Measurements from ENCODE around the gene MED31. TPM values are rescaled to one million over a fixed set of nuclear protein-coding genes. Genes with fewer than 3 reads are reported as not detected.
A peak's percentile ranks its signal among the peaks of the same experiment; 100 is the strongest.

The MED31 gene
- total RNA-seq (10 to 100 TPM in 7 of 9 donors, 1 to 10 TPM in 2; 8.0 to 69.1 (median 24.9) TPM), polyA plus RNA-seq (10 to 100 TPM; 17.5 to 57.3 (median 19.0) TPM)
- long read RNA-seq, donor 1, transcript MED31-203 (3 exons, 593 nt): minor isoform, 13 of 106 reads
- long read RNA-seq, donor 1, transcript MED31-201 (4 exons, 1,654 nt): major isoform, 82 of 106 reads
- long read RNA-seq, donor 1, partial matches to known transcripts: 7 of 106 reads
- long read RNA-seq, donor 1, other reads (novel, unspliced or antisense): 0 of 106 reads
- long read RNA-seq, donor 2, transcript MED31-203 (3 exons, 593 nt): minor isoform, 6 of 48 reads
- long read RNA-seq, donor 2, transcript MED31-201 (4 exons, 1,654 nt): major isoform, 36 of 48 reads
- long read RNA-seq, donor 2, partial matches to known transcripts: 6 of 48 reads
- long read RNA-seq, donor 2, other reads (novel, unspliced or antisense): 0 of 48 reads
- long read RNA-seq, donor 3, transcript MED31-204 (2 exons, 620 nt): minor isoform, 5 of 76 reads
- long read RNA-seq, donor 3, transcript MED31-201 (4 exons, 1,654 nt): major isoform, 45 of 76 reads
- long read RNA-seq, donor 3, transcript MED31-203 (3 exons, 593 nt): minor isoform, 15 of 76 reads
- long read RNA-seq, donor 3, partial matches to known transcripts: 11 of 76 reads
- long read RNA-seq, donor 3, other reads (novel, unspliced or antisense): 0 of 76 reads
- long read RNA-seq, donor 4, transcript MED31-201 (4 exons, 1,654 nt): major isoform, 18 of 22 reads
- long read RNA-seq, donor 4, partial matches to known transcripts: 0 of 22 reads
- long read RNA-seq, donor 4, other reads (novel, unspliced or antisense): 3 of 22 reads
- long read RNA-seq, donor 5, transcript MED31-201 (4 exons, 1,654 nt): major isoform, 23 of 27 reads
- long read RNA-seq, donor 5, partial matches to known transcripts: 0 of 27 reads
- long read RNA-seq, donor 5, other reads (novel, unspliced or antisense): 0 of 27 reads
- long read RNA-seq, donor 6, transcript MED31-201 (4 exons, 1,654 nt): major isoform, 19 of 24 reads
- long read RNA-seq, donor 6, partial matches to known transcripts: 0 of 24 reads
- long read RNA-seq, donor 6, other reads (novel, unspliced or antisense): 2 of 24 reads
- long read RNA-seq, donor 7, transcript MED31-203 (3 exons, 593 nt): minor isoform, 8 of 39 reads
- long read RNA-seq, donor 7, transcript MED31-201 (4 exons, 1,654 nt): major isoform, 30 of 39 reads
- long read RNA-seq, donor 7, partial matches to known transcripts: 0 of 39 reads
- long read RNA-seq, donor 7, other reads (novel, unspliced or antisense): 0 of 39 reads
- long read RNA-seq, donor 8, transcript MED31-201 (4 exons, 1,654 nt): major isoform, 59 of 70 reads
- long read RNA-seq, donor 8, transcript MED31-204 (2 exons, 620 nt): minor isoform, 7 of 70 reads
- long read RNA-seq, donor 8, partial matches to known transcripts: 0 of 70 reads
- long read RNA-seq, donor 8, other reads (novel, unspliced or antisense): 0 of 70 reads
- long read RNA-seq, donor 9, transcript MED31-204 (2 exons, 620 nt): minor isoform, 6 of 69 reads
- long read RNA-seq, donor 9, transcript MED31-201 (4 exons, 1,654 nt): major isoform, 52 of 69 reads
- long read RNA-seq, donor 9, partial matches to known transcripts: 7 of 69 reads
- long read RNA-seq, donor 9, other reads (novel, unspliced or antisense): 0 of 69 reads
- long read RNA-seq, donor 10, transcript MED31-201 (4 exons, 1,654 nt): major isoform, 13 of 15 reads
- long read RNA-seq, donor 10, partial matches to known transcripts: 0 of 15 reads
- long read RNA-seq, donor 10, other reads (novel, unspliced or antisense): 0 of 15 reads

DNA sequence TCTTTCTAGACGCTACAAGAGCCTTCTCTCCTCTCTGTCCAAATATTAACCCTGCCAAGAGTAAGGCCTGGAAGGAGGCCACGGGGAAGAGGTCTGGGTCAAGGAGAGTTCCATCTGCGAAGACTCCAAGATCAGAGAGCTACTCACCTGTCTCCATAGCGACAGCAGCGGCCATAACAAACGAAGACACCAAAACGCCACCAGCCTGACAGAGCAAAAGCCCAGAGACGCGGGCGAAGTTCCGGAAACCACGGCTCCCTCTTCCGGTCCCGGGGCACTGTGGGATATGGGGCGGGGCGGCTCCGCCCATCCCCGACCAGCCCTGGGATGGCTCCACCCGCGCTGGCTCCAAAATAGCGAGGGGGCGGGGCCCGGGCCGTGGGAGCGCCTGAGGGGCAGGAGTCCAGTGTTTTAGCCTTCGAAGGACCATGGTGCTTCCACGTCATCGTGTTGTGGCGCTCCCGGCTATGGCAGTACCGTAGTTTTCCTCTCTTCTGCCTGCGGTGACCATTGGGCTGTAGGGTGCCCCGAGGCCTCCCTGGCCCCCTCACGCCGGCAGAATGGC, at the start of gene MED31, which contains the start of gene C17orf100:
MED31 (minus strand) TSS at position 252 of the 565 bp plus-strand sequence; CDS start at position 175, 77 bp downstream.
C17orf100 (plus strand) TSS at position 409 of the 565 bp plus-strand sequence; CDS start at position 561, 152 bp downstream.
- Histone ChIP-seq H3K4me1 (replicated peaks in 1 of 2) (peaks cover 18 to 34% of the 10 kb centered on the region in 2 donors), H3K9me3 (replicated peaks in 1 of 3) (no peaks in the 10 kb centered on the region), H3K4me3 (peak within 1 kb of the TSS; percentile 38 to 99 (median 90)), H3K27ac (peak within 1 kb of the TSS; percentile 72 to 90 (median 87)), H3K27me3 (no peaks in the 10 kb centered on the region), H3K36me3 (replicated peaks in 1 of 2) (peaks cover 0 to 18% of the 10 kb centered on the region in 2 donors)
- peak; percentile 13 to 63 for TF ChIP-seq POLR2A (IDR thresholded peaks at IDR 0.05)
- TF ChIP-seq, protein P1, sequence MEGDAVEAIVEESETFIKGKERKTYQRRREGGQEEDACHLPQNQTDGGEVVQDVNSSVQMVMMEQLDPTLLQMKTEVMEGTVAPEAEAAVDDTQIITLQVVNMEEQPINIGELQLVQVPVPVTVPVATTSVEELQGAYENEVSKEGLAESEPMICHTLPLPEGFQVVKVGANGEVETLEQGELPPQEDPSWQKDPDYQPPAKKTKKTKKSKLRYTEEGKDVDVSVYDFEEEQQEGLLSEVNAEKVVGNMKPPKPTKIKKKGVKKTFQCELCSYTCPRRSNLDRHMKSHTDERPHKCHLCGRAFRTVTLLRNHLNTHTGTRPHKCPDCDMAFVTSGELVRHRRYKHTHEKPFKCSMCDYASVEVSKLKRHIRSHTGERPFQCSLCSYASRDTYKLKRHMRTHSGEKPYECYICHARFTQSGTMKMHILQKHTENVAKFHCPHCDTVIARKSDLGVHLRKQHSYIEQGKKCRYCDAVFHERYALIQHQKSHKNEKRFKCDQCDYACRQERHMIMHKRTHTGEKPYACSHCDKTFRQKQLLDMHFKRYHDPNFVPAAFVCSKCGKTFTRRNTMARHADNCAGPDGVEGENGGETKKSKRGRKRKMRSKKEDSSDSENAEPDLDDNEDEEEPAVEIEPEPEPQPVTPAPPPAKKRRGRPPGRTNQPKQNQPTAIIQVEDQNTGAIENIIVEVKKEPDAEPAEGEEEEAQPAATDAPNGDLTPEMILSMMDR (IDR thresholded peaks at IDR 0.05): no peak
- peak; percentile 94 to 98 (median 97) for DNase-seq
- intact Hi-C loops (cut with DNase I): no loop called here
- WGBS, 4 donors: 1 to 3% (median 2%) methylated on average over 8 to 35 of the region's 35 CpGs

DNA sequence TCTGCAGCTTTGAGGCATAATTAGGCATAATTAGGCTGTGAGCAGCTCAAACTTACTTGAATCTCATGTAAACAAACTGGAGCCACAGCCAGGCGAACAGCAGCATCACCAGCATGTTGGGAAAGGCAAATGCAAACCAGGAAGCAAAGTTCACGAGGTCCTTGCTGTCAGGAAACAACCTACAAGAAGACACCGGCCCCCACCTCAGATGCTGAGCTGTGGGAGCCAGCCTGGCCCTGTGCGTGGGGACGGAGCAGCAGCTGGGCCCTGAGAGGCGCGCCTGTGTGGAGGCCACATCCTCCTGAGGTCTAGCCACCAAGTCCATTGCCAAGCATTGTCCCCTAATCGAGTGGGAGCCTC, 49.5 kb upstream of the MED31 start:
- WGBS, 4 donors: 74 to 82% (median 78%) methylated on average over 7 to 8 of the region's 8 CpGs
- no peak for TF ChIP-seq POLR2A (IDR thresholded peaks at IDR 0.05)
- TF ChIP-seq, protein P1 (IDR thresholded peaks at IDR 0.05): no peak
- intact Hi-C loops (cut with DNase I): no loop called here
- H3K4me3 ChIP-seq: no peak overlapping the region
- H3K9me3 ChIP-seq (replicated peaks in 1 of 3): no peaks in the 10 kb centered on the region
- H3K4me1 ChIP-seq (replicated peaks in 1 of 2): no peaks in the 10 kb centered on the region
- no peak overlapping the region for H3K27ac ChIP-seq
- DNase-seq: no peak
- H3K36me3 ChIP-seq (replicated peaks in 1 of 2): no peaks in the 10 kb centered on the region
- H3K27me3 ChIP-seq: no peaks in the 10 kb centered on the region

DNA sequence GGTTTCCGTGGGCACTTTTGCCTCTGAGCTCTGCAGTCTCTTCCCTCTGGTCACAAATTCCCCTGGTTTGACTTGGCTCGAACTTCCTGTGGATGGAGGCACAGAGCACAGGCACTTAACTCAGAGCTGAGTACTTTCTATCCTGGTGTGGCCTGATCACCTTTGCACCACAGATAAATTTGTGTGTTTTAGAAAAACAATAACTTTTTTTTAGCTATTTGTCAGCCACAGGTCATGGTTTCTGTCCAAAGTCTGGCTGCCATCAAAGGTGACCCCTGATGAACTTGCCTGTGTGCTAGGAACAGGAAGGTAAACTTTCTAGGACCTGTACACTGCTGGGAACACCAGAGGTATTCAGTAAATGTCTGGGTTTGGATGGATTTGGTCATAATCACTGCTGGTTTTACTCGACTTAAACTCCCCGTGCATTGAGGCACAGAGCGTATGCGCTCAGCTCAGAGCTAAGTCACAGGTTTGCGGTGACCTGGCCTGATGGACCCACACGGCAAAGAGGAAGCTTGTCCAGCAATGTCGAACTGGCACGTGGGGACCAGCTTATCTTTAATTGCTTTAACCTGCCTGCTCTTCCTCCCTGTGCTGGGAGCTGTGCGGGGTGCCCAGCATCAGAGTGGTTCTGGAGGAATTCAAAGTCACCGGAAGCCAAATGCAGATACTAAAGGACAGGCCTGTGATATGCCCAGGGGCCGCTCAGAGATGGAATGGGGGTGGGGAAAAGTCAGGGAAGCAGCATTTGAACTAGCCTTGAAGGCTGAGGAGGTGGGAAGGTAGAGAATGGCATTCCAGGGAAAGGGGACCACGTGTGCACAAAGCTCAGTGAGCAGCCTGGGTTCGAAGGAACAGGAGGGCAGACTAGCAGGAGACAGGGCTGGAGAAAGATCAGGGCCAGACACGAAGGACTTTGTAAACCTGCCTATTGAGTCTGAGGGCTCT, 48.9 kb upstream of the MED31 start:
- H3K36me3 ChIP-seq (replicated peaks in 1 of 2): no peaks in the 10 kb centered on the region
- H3K9me3 ChIP-seq (replicated peaks in 1 of 3): no peaks in the 10 kb centered on the region
- no peak for TF ChIP-seq POLR2A (IDR thresholded peaks at IDR 0.05)
- TF ChIP-seq, protein P1 (IDR thresholded peaks at IDR 0.05): no peak
- H3K27me3 ChIP-seq: no peaks in the 10 kb centered on the region
- no peaks in the 10 kb centered on the region for H3K4me1 ChIP-seq (replicated peaks in 1 of 2)
- DNase-seq: no peak
- intact Hi-C loops (cut with DNase I): no loop called here
- H3K27ac ChIP-seq: no peak overlapping the region
- 71 to 76% (median 73%) methylated on average over 12 to 16 of the region's 16 CpGs for WGBS, 4 donors
- H3K4me3 ChIP-seq: no peak overlapping the region

Measured in adrenal gland (tissue), 19 donors.